Right renal cortex interstitium (tissue), 3 donors: ENCODE measurements around the gene TSTD1. TPM values are rescaled to one million over a fixed set of nuclear protein-coding genes. Genes with fewer than 3 reads are reported as not detected.
"Not testable (repeated sequence)": the region's sequence is repeated elsewhere in the genome, so short reads cannot be mapped to it uniquely, and the experiment has no call there.

Source experiments
- DNase-seq, 3 donors: peaks; one replicate each; pipeline ENCODE4 v3.0.0-alpha.2; 2013; ENCODE audit warnings: low read depth in 3 of 3, low spot score in 2 of 3
- polyA plus RNA-seq, 3 donors: library from polyadenylated mRNA; unstranded; fragments of 120-200 nt; gene quantifications; one replicate each; pipeline ENCODE4 v1.2.1, GENCODE V29; 2013; ENCODE audit not compliant: insufficient read length in 3 of 3

The TSTD1 gene
- polyA plus RNA-seq, 3 donors: 43.0 to 52.1 (median 49.5) TPM

- no peak for DNase-seq
These were observed 782 bp upstream of the TSTD1 start for GRCh38 chr1:161039546-161039945.

- DNase-seq: no peak
These were observed 386 bp upstream of the TSTD1 start for GRCh38 chr1:161039154-161039545.

DNA sequence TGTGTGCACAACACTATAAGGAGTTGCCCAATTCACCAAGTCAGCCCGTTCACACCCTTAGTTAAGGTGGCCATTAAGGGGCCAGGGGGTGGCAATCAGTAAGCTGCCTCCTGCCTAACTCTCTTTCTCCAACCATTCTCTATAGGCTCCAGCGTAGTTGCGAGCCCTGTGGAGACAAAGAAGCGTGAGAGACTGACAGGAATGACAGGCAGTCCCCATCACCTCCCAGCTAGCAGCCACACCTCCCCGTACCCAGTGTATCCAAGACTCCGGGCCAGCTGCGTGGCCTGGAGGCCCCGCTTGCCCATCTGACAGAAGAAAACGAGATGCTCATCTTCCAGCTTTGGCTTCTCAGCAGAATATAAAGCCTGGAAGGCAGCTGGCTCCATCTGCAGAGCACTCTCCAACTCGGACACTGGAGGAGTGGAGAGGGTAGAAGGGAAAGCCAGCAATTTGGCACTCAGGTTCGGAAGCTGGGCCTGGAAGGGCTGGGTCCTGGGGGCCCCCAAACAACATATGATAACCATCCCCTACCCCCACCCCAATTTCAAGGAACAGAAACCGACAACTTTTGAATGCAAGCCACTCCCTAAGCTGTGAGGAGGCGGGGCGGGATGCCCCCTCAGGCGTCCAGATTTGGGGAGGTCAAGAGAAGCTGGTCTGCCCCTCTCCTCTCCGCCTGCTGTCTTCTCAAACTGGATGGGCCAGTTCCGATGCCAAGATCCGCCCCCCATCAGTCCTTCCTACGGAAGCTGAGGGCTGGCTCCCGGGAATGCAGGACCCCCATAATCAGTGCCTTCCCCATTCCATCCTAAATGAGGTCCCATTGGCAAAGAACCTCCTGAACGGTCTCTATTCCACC is 872 bp downstream of the TSTD1 start:
- no peak for DNase-seq

DNA sequence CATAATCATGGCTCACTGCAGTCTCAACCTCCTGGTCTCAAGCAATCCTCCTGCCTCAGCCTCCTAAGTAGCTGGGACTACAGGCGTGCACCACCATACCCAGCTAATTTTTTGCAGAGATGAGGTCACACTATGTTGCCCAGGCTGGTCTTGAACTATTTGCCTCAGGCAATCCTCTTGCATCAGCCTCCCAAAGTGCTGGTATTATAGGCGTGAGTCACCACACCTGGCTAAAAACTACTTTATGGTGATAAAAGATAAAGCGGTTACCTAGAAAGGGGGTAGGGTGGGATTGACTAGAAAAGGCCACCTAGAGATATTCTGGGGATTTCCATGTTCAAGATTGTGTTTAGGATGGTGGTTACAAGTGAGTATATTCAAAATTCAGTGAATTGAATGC is 5.0 kb downstream of the TSTD1 start:
- DNase-seq: no peak

GRCh38 chr1:161032409-161032808 is 6.4 kb downstream of the TSTD1 start:
- no peak for DNase-seq

- no peak for DNase-seq
These were observed 6.9 kb downstream of the TSTD1 start for GRCh38 chr1:161031874-161032273.

GRCh38 chr1:161029466-161029865 is 9.3 kb downstream of the TSTD1 start:
- not testable (repeated sequence) for DNase-seq

DNA sequence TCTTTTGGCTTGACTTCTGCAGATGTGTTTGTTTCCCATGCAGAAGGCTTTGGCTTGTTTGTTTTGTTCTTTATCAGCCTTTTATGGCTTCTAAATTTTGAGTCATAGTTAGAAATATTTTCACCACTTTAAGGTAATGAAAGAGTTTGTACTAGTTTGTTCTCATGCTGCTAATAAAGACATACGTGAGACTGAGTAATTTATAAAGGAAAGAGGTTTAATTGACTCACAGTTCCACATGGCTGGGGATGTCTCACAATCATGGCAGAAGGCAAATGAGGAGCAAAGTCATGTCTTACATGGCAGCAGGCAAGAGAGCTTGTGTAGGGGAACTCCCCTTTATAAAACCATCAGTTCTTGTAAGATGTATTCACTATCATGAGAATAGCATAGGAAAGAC is 11.8 kb downstream of the TSTD1 start:
- not testable (repeated sequence) for DNase-seq

DNA sequence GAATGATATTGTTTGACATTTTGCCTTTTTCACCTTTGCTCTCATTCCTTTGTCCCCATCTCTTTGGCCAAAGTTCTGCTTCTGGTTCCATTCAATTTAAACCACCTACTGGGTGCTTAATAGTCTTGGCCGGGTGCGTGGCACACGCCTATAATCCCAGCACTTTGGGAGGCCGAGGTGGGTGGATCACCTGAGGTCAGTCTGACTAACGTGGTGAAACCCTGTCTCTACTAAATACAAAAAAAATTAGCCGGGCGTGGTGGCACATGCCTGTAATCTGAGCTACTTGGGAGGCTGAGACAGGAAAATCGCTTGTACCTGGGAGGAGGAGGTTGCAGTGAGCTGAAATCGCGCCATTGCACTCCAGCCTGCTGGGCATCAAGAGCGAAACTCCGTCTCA is 16.3 kb downstream of the TSTD1 start:
- DNase-seq: not testable (repeated sequence)

- DNase-seq: no peak
These were observed 16.8 kb downstream of the TSTD1 start for GRCh38 chr1:161021970-161022353.

GRCh38 chr1:161021165-161021969 is 17.4 kb downstream of the TSTD1 start:
- DNase-seq: peak in 1 of 3 donors; percentile 78

DNA sequence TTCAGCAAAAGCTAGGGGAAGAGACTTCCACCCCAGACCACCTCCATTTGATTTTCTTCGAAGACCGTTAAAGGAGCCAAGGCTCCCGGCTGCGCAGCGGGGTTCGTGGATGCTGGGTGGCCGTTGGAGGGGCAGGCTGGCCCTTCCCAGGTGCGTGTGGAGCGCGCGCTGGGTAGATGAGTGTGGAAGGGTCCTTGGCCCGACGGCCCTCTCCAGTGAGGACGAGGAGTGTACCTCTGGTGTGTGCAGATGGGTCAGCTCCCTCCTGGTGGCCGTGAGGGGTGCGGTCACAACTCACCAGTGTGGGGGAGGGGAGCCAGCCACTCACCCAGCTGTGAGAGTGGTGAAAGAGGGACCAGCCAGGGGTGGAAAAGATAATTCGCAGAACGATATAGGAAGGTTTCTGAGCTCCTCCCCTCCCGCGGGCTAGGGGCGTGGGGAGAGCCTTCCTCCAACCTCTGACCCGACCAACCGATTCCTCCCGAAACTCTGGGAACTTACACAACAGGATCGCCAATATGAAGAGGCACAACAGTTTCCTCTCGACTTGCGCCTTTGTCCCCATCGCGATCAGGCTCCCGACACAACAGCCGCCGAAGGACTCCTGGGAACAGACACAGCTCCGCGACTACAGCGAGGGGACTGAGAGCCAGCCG is 18.1 kb downstream of the TSTD1 start, which contains the start of gene F11R:
F11R (minus strand) TSS at position 644 of the 656 bp plus-strand sequence; CDS start at position 565, 79 bp downstream.
- no peak for DNase-seq

GRCh38 chr1:161019751-161020495 is 18.8 kb downstream of the TSTD1 start:
- no peak for DNase-seq

DNA sequence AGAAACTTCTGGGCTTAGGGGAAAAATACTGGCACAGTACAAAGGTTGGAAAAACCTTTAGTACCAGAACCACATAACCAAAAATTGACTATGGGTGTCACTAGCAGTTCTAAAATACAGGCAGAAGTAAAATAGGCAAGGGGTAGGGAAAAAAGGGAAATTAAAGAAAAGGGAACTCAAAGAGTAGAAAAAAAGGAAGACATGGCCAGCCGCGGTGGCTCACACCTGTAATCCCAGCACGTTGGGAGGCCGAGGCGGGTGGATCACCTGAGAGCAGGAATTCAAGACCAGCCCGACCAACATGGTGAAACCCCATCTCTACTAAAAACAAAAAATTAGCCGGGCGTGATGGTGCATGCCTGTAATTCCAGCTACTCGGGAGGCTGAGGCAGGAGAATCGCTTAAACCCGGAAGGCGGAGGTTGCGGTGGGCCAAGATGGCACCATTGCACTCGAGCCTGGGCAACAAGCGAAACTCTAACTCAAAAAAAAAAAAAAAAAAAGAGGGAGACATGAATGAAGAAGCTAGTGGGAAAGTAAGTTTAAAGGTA is 19.6 kb downstream of the TSTD1 start:
- not testable (repeated sequence) for DNase-seq

GRCh38 chr1:161018631-161018930 is 20.2 kb downstream of the TSTD1 start:
- no peak for DNase-seq

DNA sequence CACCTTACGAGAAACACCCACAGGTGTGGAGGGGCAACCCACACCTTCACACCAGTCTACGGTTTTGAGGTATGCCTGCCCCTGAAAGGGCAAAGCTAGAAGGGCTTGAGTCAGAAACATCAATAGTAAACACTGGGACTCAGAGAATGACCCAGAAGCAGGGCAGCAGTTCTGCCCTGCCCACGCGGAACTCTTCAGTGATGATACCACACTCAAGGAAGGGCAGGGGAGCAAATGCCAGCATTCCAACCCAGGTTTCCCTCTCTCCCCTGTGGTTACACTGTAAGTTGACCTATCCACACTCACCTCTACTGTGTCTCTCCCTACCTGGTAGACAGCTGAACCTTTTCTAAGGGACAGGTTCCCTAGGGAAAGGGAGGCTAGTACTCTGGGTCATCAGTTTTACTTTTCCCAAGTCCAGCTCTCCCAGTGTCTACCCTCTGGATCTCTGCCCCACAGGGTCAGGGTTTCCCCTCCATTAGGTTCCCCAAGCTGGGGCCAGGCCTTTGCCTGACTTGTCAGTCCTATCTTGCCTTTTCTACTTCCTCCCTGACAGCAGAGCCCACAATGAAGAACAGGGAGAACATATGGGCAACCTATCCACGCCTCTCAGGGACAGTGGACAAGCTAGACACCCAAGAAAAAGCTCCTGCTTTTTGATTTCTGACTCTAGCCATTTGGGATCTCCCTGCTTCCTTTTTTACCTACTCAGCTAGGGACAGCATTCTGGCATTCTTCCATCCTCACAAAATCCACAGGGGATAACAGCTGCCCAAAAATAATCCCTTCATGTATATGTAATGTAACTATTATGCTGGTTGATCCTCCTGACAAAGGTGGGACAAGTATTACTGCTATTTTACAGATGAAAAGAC is 20.8 kb downstream of the TSTD1 start:
- DNase-seq: no peak

- DNase-seq: not testable (repeated sequence)
These were observed 21.6 kb downstream of the TSTD1 start for GRCh38 chr1:161017181-161017580.

DNA sequence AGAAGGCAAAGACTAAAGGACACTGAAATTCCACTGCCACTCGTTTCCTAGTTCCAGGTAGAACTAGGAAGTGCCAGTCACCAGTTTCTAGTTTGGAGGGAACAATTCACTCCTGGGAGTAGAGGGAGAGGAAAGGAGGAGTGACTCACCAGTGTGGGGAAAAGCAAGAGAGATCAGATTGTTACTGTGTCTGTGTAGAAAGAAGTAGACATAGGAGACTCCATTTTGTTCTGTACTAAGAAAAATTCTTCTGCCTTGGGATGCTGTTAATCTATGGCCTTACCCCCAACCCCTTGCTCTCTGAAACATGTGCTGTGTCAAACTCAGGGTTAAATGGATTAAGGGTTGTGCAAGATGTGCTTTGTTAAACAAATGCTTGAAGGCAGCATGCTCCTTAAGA is 22.1 kb downstream of the TSTD1 start:
- DNase-seq: not testable (repeated sequence)

- no peak for DNase-seq
These were observed 25.1 kb downstream of the TSTD1 start for GRCh38 chr1:161013488-161014230.
